GM18907 (cell line): ENCODE results near the gene RTN4RL2.

Experiments
- ATAC-seq: cut with Tn5 transposase; IDR thresholded peaks from one replicate; pipeline ENCODE4 v1.9.1; 2021; ENCODE audit warnings: mild to moderate bottlenecking, moderate library complexity; ENCODE audit not compliant: unreplicated experiment

RTN4RL2 gene

GRCh38 chr11:57523419-57523818, 63.1 kb downstream of the RTN4RL2 start:
- ATAC-seq: no peak
